A549 (cell line): ENCODE data around the gene MAP3K4. TPM values are rescaled to one million over a fixed set of nuclear protein-coding genes. Genes with fewer than 3 reads are reported as not detected.

ENCODE experiments used
- ATAC-seq, 2 experiments: fragments of 200-7000 bp in 1 of 2; fragments of >200 bp in 1 of 2; cut with Nextera tagmentation in 1 of 2; cut with Tn5 transposase in 1 of 2; 3 replicates each; pipeline versions ENCODE4 v1.8.0 to v1.9.1; 2018 to 2020; ENCODE audit warnings: mild to moderate bottlenecking in 1 of 2, moderate library complexity in 1 of 2
- CTCF ChIA-PET: fragments of 300-600 bp; sonication (Branson Sonifier 250); formaldehyde crosslinking; extraction: SDS; loops from one replicate; lab custom pipeline; 2021; ENCODE audit warnings: antibody characterized with exemption, inconsistent platforms; lab: Yijun Ruan, JAX
- POLR2A ChIA-PET: fragments of 350-600 bp; formaldehyde crosslinking; extraction: SDS; loops from one replicate; lab custom pipeline; 2021; ENCODE audit warnings: antibody characterized with exemption, inconsistent platforms; lab: Yijun Ruan, JAX
- DNase-seq, 2 experiments: peaks; one replicate each; pipeline versions ENCODE4 v3.0.0 to v3.0.0-alpha.2; 2011 to 2016; ENCODE audit warnings: low read depth in 1 of 2, low spot score in 1 of 2
- FAIRE-seq: peaks from 2 replicates; lab custom pipeline; 2011; peaks lifted over from hg19 to GRCh38; lab: Jason Lieb, UNC
- H3K27ac ChIP-seq, 2 experiments: fragments of >200 bp; sonication (Bioruptor Twin); formaldehyde crosslinking; 3 replicates each; pipeline ENCODE4 v1.5.1; 2016 to 2017
- H3K4me1 ChIP-seq: fragments of >200 bp; sonication (Bioruptor Twin); formaldehyde crosslinking; 3 replicates; pipeline ENCODE4 v1.6.1; 2016
- H3K4me2 ChIP-seq: fragments of >200 bp; sonication (Bioruptor Twin); formaldehyde crosslinking; 3 replicates; pipeline ENCODE4 v1.6.1; 2016
- H3K4me3 ChIP-seq: fragments of >200 bp; sonication (Bioruptor Twin); formaldehyde crosslinking; 3 replicates; pipeline ENCODE4 v1.5.1; 2016
- H3K9me3 ChIP-seq: fragments of >200 bp; sonication (Bioruptor Twin); formaldehyde crosslinking; 3 replicates; pipeline ENCODE4 v1.6.1; 2016
- ATOH8 ChIP-seq: fragments of 250-450 bp; sonication (Bioruptor Pico); IDR thresholded peaks from 2 replicates; pipeline ENCODE4 v1.5.0; 2020; ENCODE audit warnings: low read depth, mild to moderate bottlenecking, moderate library complexity
- BHLHE40 ChIP-seq: IDR thresholded peaks from 2 replicates; pipeline ENCODE4 v1.6.1; 2012; ENCODE audit warnings: low read depth, low read length, inconsistent platforms
- CHD2 ChIP-seq: fragments of 150-350 bp; IDR thresholded peaks from 2 replicates; pipeline ENCODE4 v1.6.1; 2014; ENCODE audit warnings: low read length; ENCODE audit not compliant: partially characterized antibody
- CHD4 ChIP-seq: fragments of 200-600 bp; sonication (generic); IDR thresholded peaks from 2 replicates; pipeline ENCODE4 v1.6.1; 2016; ENCODE audit warnings: antibody characterized with exemption, mild to moderate bottlenecking, borderline replicate concordance
- CTCF ChIP-seq: fragments of >200 bp; sonication (Bioruptor Twin); formaldehyde crosslinking; IDR thresholded peaks from 3 replicates; pipeline ENCODE4 v1.5.1; 2016
- EHF ChIP-seq: fragments of 250-450 bp; sonication (Bioruptor Pico); IDR thresholded peaks from 2 replicates; pipeline ENCODE4 v1.5.0; 2020; ENCODE audit warnings: mild to moderate bottlenecking
- ESRRA ChIP-seq: fragments of 150-350 bp; IDR thresholded peaks from 2 replicates; pipeline ENCODE4 v1.6.1; 2014; ENCODE audit warnings: mild to moderate bottlenecking, low read length, borderline replicate concordance
- FOSL2 ChIP-seq, 2 experiments: fragments of 450-650 bp in 1 of 2; fragments of >200 bp in 1 of 2; sonication (Bioruptor Twin) in 1 of 2; formaldehyde crosslinking; IDR thresholded peaks; 2 replicates each; pipeline versions ENCODE4 v1.5.0 to v1.6.1; 2016 to 2020; ENCODE audit warnings: mild to moderate bottlenecking in 1 of 2, moderate library complexity in 1 of 2
- GATA3 ChIP-seq: IDR thresholded peaks from 2 replicates; pipeline ENCODE4 v1.6.1; 2012; ENCODE audit warnings: borderline replicate concordance
- HDAC2 ChIP-seq: fragments of 200-600 bp; sonication (generic); IDR thresholded peaks from 2 replicates; pipeline ENCODE4 v1.6.1; 2016
- HEYL ChIP-seq: fragments of 250-450 bp; sonication (Bioruptor Pico); IDR thresholded peaks from 2 replicates; pipeline ENCODE4 v1.8.0; 2021; ENCODE audit warnings: mild to moderate bottlenecking, moderate library complexity
- HOXA7 ChIP-seq: fragments of 250-450 bp; sonication (Bioruptor Pico); IDR thresholded peaks from 2 replicates; pipeline ENCODE4 v1.5.0; 2020; ENCODE audit warnings: mild to moderate bottlenecking, moderate library complexity
- JUNB ChIP-seq: fragments of >200 bp; sonication (Bioruptor Twin); formaldehyde crosslinking; IDR thresholded peaks from 2 replicates; pipeline ENCODE4 v1.6.1; 2016
- KDM1A ChIP-seq: fragments of 200-600 bp; sonication (generic); IDR thresholded peaks from 2 replicates; pipeline ENCODE4 v1.6.1; 2016; ENCODE audit warnings: low read depth, mild to moderate bottlenecking
- MYC ChIP-seq: IDR thresholded peaks from 2 replicates; pipeline ENCODE4 v1.6.1; 2012; ENCODE audit warnings: mild to moderate bottlenecking, inconsistent platforms, low read length, improper control_type of control experiment, borderline replicate concordance
- NFE2L2 ChIP-seq: fragments of 150-350 bp; conservative IDR thresholded peaks from 2 replicates; pipeline ENCODE4 v1.6.1; 2014; ENCODE audit warnings: low read length
- NPAS2 ChIP-seq: fragments of 250-450 bp; sonication (Bioruptor Pico); IDR thresholded peaks from 2 replicates; pipeline ENCODE4 v1.8.0; 2022; ENCODE audit warnings: mild to moderate bottlenecking, moderate library complexity, borderline replicate concordance
- POLR2AphosphoS2 ChIP-seq: conservative IDR thresholded peaks from 2 replicates; pipeline ENCODE4 v1.6.1; 2012; ENCODE audit warnings: low read length, improper control_type of control experiment, inconsistent platforms
- RFX5 ChIP-seq: fragments of 450-650 bp; IDR thresholded peaks from 2 replicates; pipeline ENCODE4 v1.7.1; 2014; ENCODE audit warnings: antibody characterized with exemption, mild to moderate bottlenecking, moderate library complexity
- SMC3 ChIP-seq: fragments of >200 bp; sonication (Bioruptor Twin); formaldehyde crosslinking; IDR thresholded peaks from 3 replicates; pipeline ENCODE4 v1.6.1; 2018; ENCODE audit warnings: inconsistent platforms
- WGBS: methylation state at CpG from one replicate; pipeline ENCODE4 v1.1.6; 2017; ENCODE audit errors: missing lambda C conversion rate; 5-methylcytosine and 5-hydroxymethylcytosine counted together
- polyA plus RNA-seq, 4 experiments: library from polyadenylated mRNA; depleted of rRNA in 3 of 4; stranded (reverse); fragments of >200 nt; fragmentation: RNase III in 1 of 4; extraction: RNeasy Plus Mini Kit Qiagen cat#74134 plus additional on column Dnase treatment in 1 of 4; gene quantifications; 2 replicates in 3 of 4; 3 replicates in 1 of 4; pipeline ENCODE4 v1.2.3, GENCODE V29; 2011 to 2017

Gene MAP3K4
- polyA plus RNA-seq, 2 of the 4 experiments (the other 2 are of a cell fraction): 7.3 to 13.4 TPM

- POLR2A ChIA-PET: no interaction called here
- ATAC-seq (no peak), DNase-seq (no peak), FAIRE-seq (no peak)
- Histone ChIP-seq H3K9me3 (no peaks in the 10 kb centered on the region), H3K27ac (no peak overlapping the region), H3K4me3 (no peak overlapping the region), H3K4me2 (no peak overlapping the region), H3K4me1 (peaks cover 14% of the 10 kb centered on the region)
- TF ChIP-seq HDAC2: no peak
- no peak for TF ChIP-seq ESRRA
- TF ChIP-seq SMC3: no peak
- TF ChIP-seq CHD2: no peak
- no peak for TF ChIP-seq POLR2AphosphoS2
- TF ChIP-seq ATOH8: no peak
- no peak for TF ChIP-seq KDM1A
- TF ChIP-seq CTCF: no peak
- no peak for TF ChIP-seq FOSL2 (IDR thresholded peaks at IDR 0.05)
- no peak for TF ChIP-seq FOSL2 (CRISPR knock-in tag; IDR thresholded peaks at IDR 0.05)
- no peak for TF ChIP-seq HOXA7 (CRISPR knock-in tag)
- TF ChIP-seq CHD4: no peak
- WGBS: 87% methylated on average over 4 of the region's 4 CpGs
- CTCF ChIA-PET: interaction anchor here (0.9 to 1.4 kb wide), 2 partner anchors 21 to 84 kb away, joined by 3 read pairs; no protein-coding TSS in a partner anchor
Measured at GRCh38 chr6:161013695-161014094, 22.1 kb downstream of the MAP3K4 start.

GRCh38 chr6:161017766-161018564 is 26.4 kb downstream of the MAP3K4 start:
- no peak overlapping the region for H3K4me3 ChIP-seq
- no peak overlapping the region for H3K27ac ChIP-seq
- no peak for FAIRE-seq
- WGBS: 82% methylated on average over 5 of the region's 5 CpGs
- no peaks in the 10 kb centered on the region for H3K9me3 ChIP-seq
- no peak for ATAC-seq
- CTCF ChIA-PET: no interaction called here
- TF ChIP-seq JUNB: no peak
- TF ChIP-seq RFX5: no peak
- no peak for TF ChIP-seq CTCF
- no peak for TF ChIP-seq HEYL (CRISPR knock-in tag)
- no peak for TF ChIP-seq NFE2L2
- TF ChIP-seq MYC: no peak
- TF ChIP-seq GATA3: no peak
- no peak for TF ChIP-seq EHF (CRISPR knock-in tag)
- TF ChIP-seq NPAS2: no peak
- TF ChIP-seq BHLHE40: no peak
- no peak overlapping the region for H3K4me2 ChIP-seq
- no peak for DNase-seq
- POLR2A ChIA-PET: no interaction called here
- no peaks in the 10 kb centered on the region for H3K4me1 ChIP-seq
